ENCODE measurements around the gene ALDH1B1. TPM values are rescaled to one million over a fixed set of nuclear protein-coding genes. Genes with fewer than 3 reads are reported as not detected.

ALDH1B1 gene
- polyA plus RNA-seq, 3 donors, result 27.0 to 39.3 (median 39.3) TPM

DNA sequence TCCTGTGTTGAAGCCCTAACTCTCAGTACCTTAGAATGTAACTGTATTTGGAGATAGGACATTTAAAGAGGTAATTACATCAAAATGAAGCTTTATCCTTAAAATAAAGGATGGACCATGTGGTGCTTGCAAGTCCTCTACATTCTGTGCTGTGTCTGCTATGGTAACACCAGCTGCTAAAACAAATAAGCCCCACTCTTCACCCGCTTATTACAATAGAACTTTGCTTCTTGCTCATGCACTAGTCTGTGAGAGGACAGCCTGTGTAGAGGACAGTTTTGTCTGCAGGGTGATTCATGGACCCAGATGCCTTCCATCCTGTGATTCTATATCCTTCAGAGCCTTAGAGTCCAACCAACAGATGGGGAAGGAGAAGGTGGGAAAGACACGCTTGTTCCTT is 44.2 kb downstream of the ALDH1B1 start:
- no peak for DNase-seq (ENCODE audit: low read depth in 3 of 3, low spot score in 2 of 3)

DNA sequence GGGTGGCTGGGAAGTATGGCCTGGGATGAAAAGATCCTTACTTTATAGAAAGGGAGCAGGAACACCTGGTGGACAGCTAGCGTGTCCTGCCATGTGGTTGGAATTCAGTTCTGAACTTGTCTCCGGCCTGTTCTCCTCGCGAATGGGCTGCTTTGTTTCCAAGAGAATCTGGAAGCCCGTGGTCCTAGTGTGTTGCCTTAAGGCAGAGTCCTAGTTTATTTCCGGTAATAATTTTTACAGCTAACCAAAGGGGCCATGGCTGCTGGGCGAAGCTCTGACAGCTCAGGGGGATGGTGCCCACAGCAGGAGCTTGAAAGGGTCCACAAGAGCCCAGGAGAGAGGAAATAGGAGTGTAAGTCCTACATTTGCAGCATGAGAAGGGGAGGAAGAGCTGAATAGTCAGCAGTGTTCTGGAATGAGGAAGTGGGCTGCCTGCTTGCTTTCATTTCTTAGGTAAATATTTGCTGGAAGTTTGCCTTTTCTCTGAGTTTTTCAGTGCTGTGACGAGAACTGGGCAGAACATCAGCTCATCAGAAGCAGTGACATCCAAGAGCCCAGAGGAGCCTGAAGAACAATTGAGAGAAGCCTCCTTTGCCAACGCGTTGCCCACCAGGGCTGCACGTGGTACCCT is 44.8 kb downstream of the ALDH1B1 start:
- DNase-seq (ENCODE audit: low read depth in 3 of 3, low spot score in 2 of 3), result no peak

DNA sequence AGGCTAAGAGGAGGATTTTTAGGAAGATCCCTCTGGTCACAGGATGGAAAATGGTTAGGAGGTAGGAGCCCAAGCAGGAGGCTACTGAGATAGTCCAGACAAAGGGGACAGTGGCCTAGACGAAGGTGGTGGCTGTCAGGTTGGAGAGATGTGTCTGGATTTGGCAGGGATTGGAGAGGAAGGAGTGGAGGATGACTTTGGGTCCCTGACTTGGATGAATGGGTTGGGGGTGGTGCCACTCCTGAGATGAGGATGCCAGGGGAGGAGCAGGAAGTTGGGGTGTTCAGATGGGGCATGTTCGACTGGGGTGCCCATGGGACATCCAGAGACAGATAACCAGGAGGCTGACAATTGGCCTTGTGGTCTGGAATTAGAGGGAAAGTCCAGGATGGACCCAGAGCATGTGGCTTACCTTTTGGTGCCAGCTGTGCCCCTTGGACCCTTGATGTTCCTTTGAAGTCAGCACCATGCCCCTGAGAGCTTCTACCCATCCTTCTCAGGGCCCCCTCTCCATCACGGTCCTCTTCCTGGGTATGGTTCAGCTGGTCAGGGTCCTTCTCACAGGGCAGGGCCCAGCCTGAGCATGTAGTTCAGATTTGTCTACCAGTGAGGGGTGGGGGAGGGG is 46.9 kb downstream of the ALDH1B1 start:
- DNase-seq (ENCODE audit: low read depth in 3 of 3, low spot score in 2 of 3), result no peak

DNA sequence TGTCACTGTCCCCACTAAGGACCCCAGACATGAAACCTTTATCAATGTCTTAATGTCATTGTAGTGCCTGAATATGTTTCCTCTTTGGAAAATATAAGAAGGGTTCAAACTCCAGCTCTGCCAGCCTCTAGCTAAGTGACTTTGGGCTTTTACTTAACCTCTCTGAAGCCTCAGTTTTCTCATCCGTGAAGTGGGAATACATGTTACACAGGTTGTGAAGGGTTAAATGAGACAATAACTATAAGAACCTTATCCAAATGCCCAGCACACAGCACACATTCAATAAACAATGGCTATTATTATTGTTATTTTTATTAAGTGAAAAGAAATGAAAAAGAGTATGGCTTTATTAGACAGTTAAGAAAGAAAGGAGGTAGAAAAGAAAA is 47.4 kb downstream of the ALDH1B1 start:
- no peak for DNase-seq (ENCODE audit: low read depth in 3 of 3, low spot score in 2 of 3)

DNA sequence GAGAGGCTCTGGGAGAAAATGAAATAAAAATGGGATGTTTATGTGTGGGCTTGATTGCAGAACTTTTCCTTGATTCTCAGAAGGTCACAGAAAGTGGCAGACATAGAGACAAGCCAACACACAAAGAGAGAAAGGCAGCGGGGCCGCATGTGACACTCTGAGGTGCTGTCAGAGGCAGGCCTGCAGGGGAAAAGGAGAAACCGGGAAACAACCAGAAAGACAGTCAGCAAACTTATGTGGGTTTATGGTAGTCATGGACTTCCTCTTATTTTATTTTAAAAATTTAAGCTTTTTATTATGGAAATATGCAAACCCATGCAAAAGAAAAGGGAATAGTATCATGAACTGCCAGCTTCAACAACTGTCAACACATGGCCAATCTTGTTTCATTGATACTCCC is 48.0 kb downstream of the ALDH1B1 start:
- DNase-seq (ENCODE audit: low read depth in 3 of 3, low spot score in 2 of 3), result no peak

DNA sequence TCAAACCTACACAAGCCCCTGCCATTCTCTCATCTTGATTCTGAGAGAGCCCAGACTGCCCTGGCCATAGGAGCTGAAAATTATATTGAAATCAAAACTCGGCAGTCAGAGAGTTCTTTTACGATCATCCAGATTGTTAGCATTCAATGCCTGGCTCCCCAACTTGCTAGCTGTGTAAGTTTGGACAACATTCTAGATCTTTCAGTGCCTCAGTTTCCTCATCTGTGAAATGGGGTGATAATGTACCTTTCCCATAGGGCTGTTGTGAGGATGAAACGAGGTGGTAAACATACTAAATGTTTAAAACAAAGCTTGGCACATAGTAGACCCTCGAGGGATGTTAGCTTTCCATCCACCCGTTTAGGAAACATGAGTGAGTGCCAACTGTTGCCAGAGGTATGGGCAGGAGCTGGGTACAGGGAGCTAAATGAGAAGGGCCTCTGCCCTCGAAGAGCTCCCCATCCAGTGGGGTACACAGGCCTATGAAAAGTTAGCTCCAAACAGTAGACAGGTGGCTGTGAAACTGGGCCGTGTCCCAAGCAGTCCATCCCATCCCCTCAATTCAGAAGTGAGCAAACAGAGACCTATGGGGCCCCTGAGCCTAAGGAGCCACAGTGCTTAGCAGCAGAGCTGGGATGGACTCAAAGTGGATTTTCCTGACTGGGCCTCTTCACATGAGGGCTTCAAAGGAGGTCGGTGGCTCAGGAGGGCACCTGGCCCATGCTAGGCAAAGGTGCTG is 49.0 kb downstream of the ALDH1B1 start:
- DNase-seq (ENCODE audit: low read depth in 3 of 3, low spot score in 2 of 3), result no peak

DNA sequence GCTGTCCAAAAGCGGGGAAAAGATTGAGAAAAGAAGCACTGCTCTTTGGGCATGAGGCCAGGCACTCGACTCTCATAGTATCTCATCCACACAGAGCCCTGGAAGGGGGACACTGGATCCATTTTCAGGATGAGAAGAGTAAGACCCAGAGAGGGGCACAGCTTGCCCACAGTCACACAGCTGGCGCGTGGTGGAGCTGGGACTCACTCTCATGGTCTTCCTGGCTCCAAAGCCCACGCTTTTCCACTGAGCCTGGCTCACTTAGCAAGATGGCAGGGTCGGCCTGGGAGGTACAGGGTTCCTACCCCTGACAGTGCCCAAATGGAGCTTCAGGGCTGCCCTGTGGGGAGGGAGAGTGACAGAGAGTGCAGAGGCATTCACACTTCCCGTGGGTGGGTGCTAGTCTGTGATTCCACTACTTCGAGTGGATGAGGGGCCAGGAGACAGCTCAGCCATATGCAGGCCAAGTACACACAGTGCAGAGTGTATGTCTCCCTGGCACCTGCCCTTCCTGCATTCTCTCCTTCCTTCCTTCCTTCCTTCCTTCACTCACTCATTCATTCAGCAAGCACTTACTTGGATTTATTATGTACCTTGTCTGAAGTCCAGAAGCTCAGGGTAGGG is 50.1 kb downstream of the ALDH1B1 start:
- no peak for DNase-seq (ENCODE audit: low read depth in 3 of 3, low spot score in 2 of 3)

DNA sequence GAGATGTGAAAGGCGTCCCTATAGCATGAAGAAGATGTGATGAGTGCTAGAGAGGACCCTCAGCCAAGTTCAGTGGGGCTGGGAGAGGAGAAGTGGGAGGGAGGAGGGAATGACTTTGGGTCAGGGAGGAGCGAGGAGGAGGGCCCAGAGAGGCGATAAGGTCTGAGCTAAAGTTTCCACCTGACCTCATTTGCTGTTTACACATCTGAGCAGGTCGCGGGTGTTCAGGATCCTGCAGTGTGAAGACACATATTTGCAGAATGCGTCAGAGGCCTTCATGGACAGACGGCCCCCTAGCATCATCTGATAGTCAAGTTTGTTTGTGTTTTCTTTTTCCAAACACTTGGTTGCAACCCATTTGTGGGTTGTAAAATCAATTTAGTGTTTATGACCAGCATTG is 50.7 kb downstream of the ALDH1B1 start:
- no peak for DNase-seq (ENCODE audit: low read depth in 3 of 3, low spot score in 2 of 3)

DNA sequence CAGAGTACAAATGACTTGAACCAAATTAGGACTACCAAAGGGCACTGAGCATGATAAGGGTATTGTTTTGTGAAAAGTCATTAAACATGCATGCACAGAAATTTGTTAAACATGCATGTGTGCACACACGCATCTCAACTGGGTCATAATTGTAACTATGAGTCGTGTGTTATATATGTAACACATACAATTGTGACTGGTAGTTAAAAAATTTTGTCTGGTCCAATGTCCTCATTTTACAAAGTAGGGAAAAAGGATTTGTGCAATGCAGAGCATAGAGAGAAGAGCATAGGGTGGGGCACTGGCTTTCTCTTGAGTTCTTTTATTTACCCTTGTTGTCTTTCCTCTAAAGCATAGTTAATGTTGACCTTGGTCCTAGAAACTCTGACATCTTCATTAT is 51.1 kb downstream of the ALDH1B1 start:
- DNase-seq (ENCODE audit: low read depth in 3 of 3, low spot score in 2 of 3), result no peak

DNA sequence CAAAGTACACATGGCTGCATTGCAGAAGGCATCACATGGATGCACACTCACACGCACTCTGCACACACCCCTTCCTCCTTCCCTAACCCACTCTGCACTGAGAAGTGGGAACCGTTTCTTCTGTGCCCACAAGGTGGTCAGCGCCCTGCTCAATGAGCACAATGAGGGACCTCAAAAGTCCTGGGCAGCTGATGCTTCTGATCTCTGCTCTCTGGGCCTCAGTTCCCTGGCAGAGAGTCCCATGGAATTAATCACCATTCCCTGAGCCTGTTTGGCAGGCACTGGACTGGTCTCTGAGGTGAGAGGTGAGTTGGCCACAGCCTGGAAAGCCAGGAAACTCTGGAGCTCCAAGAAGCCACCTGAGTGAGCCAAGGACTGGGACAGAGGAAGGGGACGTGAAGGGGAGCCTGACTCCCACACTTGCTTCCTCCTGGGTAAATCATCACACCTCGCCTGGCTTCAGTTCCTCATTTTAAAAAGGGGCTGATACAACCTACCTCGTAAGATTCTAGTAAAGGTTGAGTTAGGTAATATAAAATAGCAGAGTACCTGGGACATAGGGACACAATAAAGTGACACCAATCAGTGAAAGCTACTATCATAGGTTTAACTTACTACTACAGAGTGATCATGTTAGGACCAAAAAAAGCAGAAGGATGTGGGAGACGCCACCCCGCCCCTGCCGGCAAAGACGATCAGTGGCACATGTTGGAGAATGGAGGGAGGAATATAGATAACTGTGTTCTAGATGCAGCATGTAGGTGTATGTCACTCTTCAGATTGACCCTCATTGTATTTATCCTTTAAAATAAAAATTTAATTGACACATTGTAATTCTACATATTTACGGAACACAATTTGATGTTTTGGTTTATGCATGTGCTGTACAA is 52.9 kb downstream of the ALDH1B1 start:
- no peak for DNase-seq (ENCODE audit: low read depth in 3 of 3, low spot score in 2 of 3)

DNA sequence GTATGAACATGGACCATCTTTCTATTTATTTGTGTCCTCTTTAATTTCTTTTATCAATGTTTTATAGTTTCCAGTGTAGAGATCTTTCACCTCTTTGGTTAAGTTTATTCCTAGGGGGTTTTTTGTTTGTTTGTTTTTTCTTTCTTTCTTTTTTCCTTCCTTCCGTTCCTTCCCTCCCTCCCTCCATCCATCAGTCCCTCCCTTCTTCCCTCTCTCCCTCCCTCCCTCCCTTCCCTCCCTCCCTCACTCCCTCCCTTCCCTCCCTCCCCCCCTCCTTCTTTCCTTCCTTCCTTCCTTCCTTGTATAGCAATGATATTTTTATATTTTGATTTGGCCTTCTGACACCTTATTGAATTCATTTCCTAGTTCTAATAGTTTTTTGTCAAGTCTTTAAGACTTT is 55.2 kb downstream of the ALDH1B1 start:
- DNase-seq (ENCODE audit: low read depth in 3 of 3, low spot score in 2 of 3), result no peak

Other genes with a start within 250 kb of the ALDH1B1 start
- gene IGFBPL1, start 31.8 kb downstream of the ALDH1B1 start, polyA plus RNA-seq (ENCODE audit: insufficient read length in 3 of 3), result 1 to 10 TPM; 1.5 to 1.9 (median 1.8) TPM
- 1 to 10 TPM; 3.2 to 3.5 (median 3.4) TPM for gene ANKRD18A, start 227.9 kb downstream of the ALDH1B1 start, polyA plus RNA-seq (ENCODE audit: insufficient read length in 3 of 3)

All from right renal cortex interstitium (tissue), 3 donors.